ENCODE measurements around the gene SH3GL1.

Gene SH3GL1

GRCh38 chr19:4313847-4314490 is 86.4 kb downstream of the SH3GL1 start:
- no peak for DNase-seq

Data from CD4-positive, alpha-beta T cell treated with Interleukin-1 beta for 1 hour (primary cell).